ENCODE results near the gene ALOX12.

GRCh38 chr17:7038025-7038862 lies 42.4 kb downstream of the ALOX12 start:
- peak in 1 of 2 donors; percentile 2 for TF ChIP-seq GABPA (IDR thresholded peaks at IDR 0.05 in 1 of 2, conservative IDR thresholded peaks at IDR 0.05 in 1 of 2)
- no peak for TF ChIP-seq CTCF (IDR thresholded peaks at IDR 0.05; ENCODE audit: low read depth, low read length, missing input control)
- TF ChIP-seq FOXA1 (IDR thresholded peaks at IDR 0.05) = no peak
- no peak for TF ChIP-seq EGR1 (IDR thresholded peaks at IDR 0.05; ENCODE audit: low read depth in 2 of 2)
- TF ChIP-seq MAX (IDR thresholded peaks at IDR 0.05) = no peak
- no peak for TF ChIP-seq YY1 (IDR thresholded peaks at IDR 0.05)
- no peak for TF ChIP-seq TAF1 (conservative IDR thresholded peaks at IDR 0.05)
- TF ChIP-seq ZBTB33 (IDR thresholded peaks at IDR 0.05) = no peak
- peak; percentile 36 to 48 for TF ChIP-seq RXRA (IDR thresholded peaks at IDR 0.05)
- TF ChIP-seq RAD21 (IDR thresholded peaks at IDR 0.05) = no peak
- TF ChIP-seq JUND (IDR thresholded peaks at IDR 0.05) = peak in 1 of 2 donors; percentile 3
- TF ChIP-seq REST (IDR thresholded peaks at IDR 0.05) = no peak

Measured in liver (tissue), 3 donors.